Measurements from ENCODE around the gene SMYD2.

Gene SMYD2

GRCh38 chr1:214354440-214355148, 73.6 kb downstream of the SMYD2 start:
- Histone ChIP-seq H3K27ac (ENCODE audit: low read length) (no peak overlapping the region), H3K4me1 (ENCODE audit: insufficient read depth, low read length) (no peaks in the 10 kb centered on the region), H4K20me1 (ENCODE audit: insufficient read depth, low read length) (no peaks in the 10 kb centered on the region), H3K9ac (ENCODE audit: low read depth, low read length) (no peak overlapping the region), H3K4me3 (ENCODE audit: low read depth in 1 of 2, low read length in 2 of 2) (no peak overlapping the region), H3K36me3 (ENCODE audit: insufficient read depth, low read length) (no peaks in the 10 kb centered on the region), H2AFZ (ENCODE audit: low read depth, low read length) (no peak overlapping the region), H3K9me3 (ENCODE audit: insufficient read depth, low read length, severe bottlenecking) (no peaks in the 10 kb centered on the region), H3K4me2 (ENCODE audit: insufficient read depth, low read length) (no peak overlapping the region), H3K27me3 (ENCODE audit: insufficient read depth, low read length, poor library complexity) (no peaks in the 10 kb centered on the region), H3K79me2 (ENCODE audit: insufficient read depth, low read length) (no peaks in the 10 kb centered on the region)
- no peak for DNase-seq
- TF ChIP-seq CTCF (IDR thresholded peaks at IDR 0.05; ENCODE audit: borderline replicate concordance, extremely low read depth, low read length, poor library complexity, severe bottlenecking) = no peak
- no peak for TF ChIP-seq EZH2 (IDR thresholded peaks at IDR 0.05; ENCODE audit: borderline replicate concordance, low read depth, low read length, severe bottlenecking)
- no peak for ATAC-seq (ENCODE audit: insufficient read depth, low read depth)

DNA sequence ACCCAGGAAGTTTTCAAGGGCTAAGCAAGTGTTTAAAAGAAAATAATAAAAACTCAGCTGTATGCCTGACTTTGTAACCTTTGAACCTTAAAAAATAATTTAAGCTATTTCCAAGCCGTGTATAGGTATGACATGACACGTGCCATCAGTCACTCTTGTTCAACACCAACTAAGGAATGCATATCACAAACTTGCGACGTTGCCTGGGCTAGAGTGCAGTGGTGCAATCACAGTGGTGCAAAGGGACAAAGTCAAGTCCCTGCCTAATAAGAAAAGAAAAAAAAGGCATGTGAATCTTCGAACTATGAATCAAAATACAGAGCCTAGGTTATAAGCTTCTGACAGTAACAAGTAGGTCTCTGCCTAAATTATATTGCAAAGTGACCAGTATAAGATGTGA, 79.2 kb downstream of the SMYD2 start:
- Histone ChIP-seq H4K20me1 (ENCODE audit: insufficient read depth, low read length) (no peaks in the 10 kb centered on the region), H2AFZ (ENCODE audit: low read depth, low read length) (no peak overlapping the region), H3K79me2 (ENCODE audit: insufficient read depth, low read length) (no peaks in the 10 kb centered on the region), H3K36me3 (ENCODE audit: insufficient read depth, low read length) (no peaks in the 10 kb centered on the region), H3K4me3 (ENCODE audit: low read depth in 1 of 2, low read length in 2 of 2) (no peak overlapping the region), H3K9me3 (ENCODE audit: insufficient read depth, low read length, severe bottlenecking) (no peaks in the 10 kb centered on the region), H3K4me2 (ENCODE audit: insufficient read depth, low read length) (no peak overlapping the region), H3K9ac (ENCODE audit: low read depth, low read length) (no peak overlapping the region), H3K4me1 (ENCODE audit: insufficient read depth, low read length) (no peaks in the 10 kb centered on the region), H3K27ac (ENCODE audit: low read length) (no peak overlapping the region), H3K27me3 (ENCODE audit: insufficient read depth, low read length, poor library complexity) (no peaks in the 10 kb centered on the region)
- no peak for DNase-seq
- no peak for ATAC-seq (ENCODE audit: insufficient read depth, low read depth)
- TF ChIP-seq CTCF (IDR thresholded peaks at IDR 0.05; ENCODE audit: borderline replicate concordance, extremely low read depth, low read length, poor library complexity, severe bottlenecking) = no peak
- TF ChIP-seq EZH2 (IDR thresholded peaks at IDR 0.05; ENCODE audit: borderline replicate concordance, low read depth, low read length, severe bottlenecking) = no peak

GRCh38 chr1:214360525-214361164, 79.7 kb downstream of the SMYD2 start:
- no peak overlapping the region for H3K9ac ChIP-seq (ENCODE audit: low read depth, low read length)
- H4K20me1 ChIP-seq (ENCODE audit: insufficient read depth, low read length) = no peaks in the 10 kb centered on the region
- no peaks in the 10 kb centered on the region for H3K36me3 ChIP-seq (ENCODE audit: insufficient read depth, low read length)
- no peak overlapping the region for H2AFZ ChIP-seq (ENCODE audit: low read depth, low read length)
- no peak for DNase-seq
- no peak for ATAC-seq (ENCODE audit: insufficient read depth, low read depth)
- TF ChIP-seq CTCF (IDR thresholded peaks at IDR 0.05; ENCODE audit: borderline replicate concordance, extremely low read depth, low read length, poor library complexity, severe bottlenecking) = no peak
- TF ChIP-seq EZH2 (IDR thresholded peaks at IDR 0.05; ENCODE audit: borderline replicate concordance, low read depth, low read length, severe bottlenecking) = no peak
- H3K79me2 ChIP-seq (ENCODE audit: insufficient read depth, low read length) = no peaks in the 10 kb centered on the region
- H3K4me3 ChIP-seq (ENCODE audit: low read depth in 1 of 2, low read length in 2 of 2) = no peak overlapping the region
- no peaks in the 10 kb centered on the region for H3K4me1 ChIP-seq (ENCODE audit: insufficient read depth, low read length)
- no peaks in the 10 kb centered on the region for H3K9me3 ChIP-seq (ENCODE audit: insufficient read depth, low read length, severe bottlenecking)
- H3K4me2 ChIP-seq (ENCODE audit: insufficient read depth, low read length) = no peak overlapping the region
- H3K27ac ChIP-seq (ENCODE audit: low read length) = no peak overlapping the region
- H3K27me3 ChIP-seq (ENCODE audit: insufficient read depth, low read length, poor library complexity) = no peaks in the 10 kb centered on the region

Data from DND-41 (cell line).